A549 treated with CORT108297 at 1 μM for 4 hours (cell line): ENCODE results near the gene DNASE2. TPM values are rescaled to one million over a fixed set of nuclear protein-coding genes. Genes with fewer than 3 reads are reported as not detected.

Experiments used
- total RNA-seq: library from RNA; stranded (reverse); fragments of 200-300 nt; extraction: Qiagen RNA extraction; gene quantifications from 5 replicates; pipeline ENCODE4 v1.2.3, GENCODE V29; 2022

Gene DNASE2
- 27.2 to 33.8 TPM (median 32.3 TPM) in 5 replicates for total RNA-seq

GRCh38 chr19:12881172-12881808 lies at the start of gene DNASE2:
TSS of gene DNASE2 (minus strand) at chr19:12881449. CDS start at chr19:12881375, 74 bp downstream.

GRCh38 chr19:12890787-12891552 lies 9.7 kb upstream of the DNASE2 start, which contains the start of gene GCDH:
TSS of gene GCDH (plus strand) at chr19:12891160. CDS start at chr19:12891305, 145 bp downstream.

GRCh38 chr19:12886969-12887747 lies 5.9 kb upstream of the DNASE2 start, which contains the start of gene KLF1:
TSS of gene KLF1 (minus strand) at chr19:12887201. CDS start at chr19:12887140, 61 bp downstream.

DNA sequence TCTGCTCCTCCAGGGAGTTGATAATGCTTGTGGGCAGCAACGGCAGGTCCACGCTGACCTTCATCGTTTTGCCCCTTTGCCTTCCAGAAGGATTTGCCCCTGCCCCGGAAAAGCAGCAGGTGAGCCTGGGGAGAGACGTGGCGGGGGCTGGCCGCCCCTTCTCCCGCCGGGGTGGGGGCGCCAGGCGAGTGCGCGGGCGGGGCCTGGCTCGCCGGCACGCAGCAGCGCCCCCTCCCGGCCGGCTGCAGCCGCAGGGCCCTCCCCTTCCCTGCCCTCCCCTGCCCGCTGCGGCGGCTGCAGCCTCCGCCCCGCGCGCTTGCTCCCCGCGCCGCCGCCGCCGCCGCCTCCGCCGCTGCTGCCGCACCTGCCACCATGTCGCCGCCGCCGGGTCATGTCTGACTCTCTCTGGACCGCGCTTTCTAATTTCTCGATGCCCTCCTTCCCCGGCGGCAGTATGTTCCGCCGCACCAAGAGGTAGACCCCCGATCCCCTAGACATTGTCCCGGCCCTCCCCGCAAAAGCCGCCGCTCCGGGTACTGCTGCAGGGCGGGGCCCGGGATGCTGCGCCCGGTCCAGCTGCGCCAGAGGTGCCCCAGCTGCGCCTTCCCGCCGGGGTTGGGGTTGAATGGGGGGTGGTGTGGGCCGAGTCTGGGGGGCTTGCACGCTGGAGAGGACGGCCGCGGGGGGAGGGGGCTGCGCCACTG lies 42.9 kb downstream of the DNASE2 start, which contains the start of gene MAST1:
TSS of gene MAST1 (plus strand) at position 334 of the 704 bp plus-strand sequence. CDS start at position 392, 58 bp downstream.

GRCh38 chr19:12834566-12834943 lies 46.7 kb downstream of the DNASE2 start, which contains the start of gene RTBDN:
TSS of gene RTBDN (minus strand) at chr19:12834579. CDS start at chr19:12829979, 4,600 bp downstream.

Other genes starting within 250 kb of the DNASE2 start
- gene MAN2B1, start 214.7 kb downstream of the DNASE2 start, total RNA-seq: 15.9 to 21.9 TPM (median 21.4 TPM) in 5 replicates
- 9.3 to 11.8 TPM (median 10.9 TPM) in 5 replicates for gene WDR83, start 214.6 kb downstream of the DNASE2 start, total RNA-seq
- 40.0 to 54.0 TPM (median 49.9 TPM) in 5 replicates for gene DHPS, start 199.6 kb downstream of the DNASE2 start, total RNA-seq
- gene GNG14, start 193.5 kb downstream of the DNASE2 start, total RNA-seq: not detected in 5 replicates
- 8.7 to 14.0 TPM (median 13.4 TPM) in 5 replicates for gene FBXW9, start 184.8 kb downstream of the DNASE2 start, total RNA-seq
- gene TNPO2, start 157.5 kb downstream of the DNASE2 start, total RNA-seq: 25.5 to 39.5 TPM (median 35.3 TPM) in 5 replicates
- gene TRIR, start 146.8 kb downstream of the DNASE2 start, total RNA-seq: 160 to 199 TPM (median 197 TPM) in 5 replicates
- 67.6 to 102 TPM (median 95.8 TPM) in 5 replicates for gene GET3, start 144.0 kb downstream of the DNASE2 start, total RNA-seq
- 0.24 to 0.35 TPM (median 0.28 TPM) in 4 of 5 replicates, not detected in the other for gene BEST2, start 129.7 kb downstream of the DNASE2 start, total RNA-seq
- 9.8 to 12.4 TPM (median 10.8 TPM) in 5 replicates for gene HOOK2, start 105.9 kb downstream of the DNASE2 start, total RNA-seq
- 97.7 to 170 TPM (median 137 TPM) in 5 replicates for gene JUNB, start 90.0 kb downstream of the DNASE2 start, total RNA-seq
- 0.18 to 1.1 TPM (median 0.80 TPM) in 5 replicates for gene PRDX2, start 79.6 kb downstream of the DNASE2 start, total RNA-seq
- 6.2 to 15.8 TPM (median 9.6 TPM) in 4 of 5 replicates, not detected in the other for gene THSD8, start 79.4 kb downstream of the DNASE2 start, total RNA-seq
- gene RNASEH2A, start 74.9 kb downstream of the DNASE2 start, total RNA-seq: 37.6 to 51.5 TPM (median 48.6 TPM) in 5 replicates
- 0.10 to 0.27 TPM (median 0.14 TPM) in 4 of 5 replicates, not detected in the other for gene RTBDN, start 46.9 kb downstream of the DNASE2 start, total RNA-seq
- gene MAST1, start 42.9 kb downstream of the DNASE2 start, total RNA-seq: 1.5 to 2.0 TPM (median 1.9 TPM) in 5 replicates
- 0.05 to 0.09 TPM (median 0.06 TPM) in 3 of 5 replicates, not detected in the others for gene KLF1, start 5.8 kb upstream of the DNASE2 start, total RNA-seq
- gene GCDH, start 9.7 kb upstream of the DNASE2 start, total RNA-seq: 8.8 to 10.0 TPM (median 9.4 TPM) in 5 replicates
- gene SYCE2, start 37.8 kb upstream of the DNASE2 start, total RNA-seq: 0.28 to 0.70 TPM (median 0.38 TPM) in 5 replicates
- 75.2 to 82.8 TPM (median 78.2 TPM) in 5 replicates for gene FARSA, start 52.3 kb upstream of the DNASE2 start, total RNA-seq
- gene CALR, start 57.2 kb upstream of the DNASE2 start, total RNA-seq: 507 to 554 TPM (median 516 TPM) in 5 replicates
- 70.7 to 86.3 TPM (median 80.4 TPM) in 5 replicates for gene RAD23A, start 64.4 kb upstream of the DNASE2 start, total RNA-seq
- 30.1 to 58.7 TPM (median 54.9 TPM) in 5 replicates for gene GADD45GIP1, start 75.8 kb upstream of the DNASE2 start, total RNA-seq
- gene DAND5, start 88.1 kb upstream of the DNASE2 start, total RNA-seq: 0.03 to 0.08 TPM (median 0.06 TPM) in 5 replicates
- 3.3 to 5.1 TPM (median 4.6 TPM) in 5 replicates for gene NFIX, start 114.0 kb upstream of the DNASE2 start, total RNA-seq
- 0.61 to 1.0 TPM (median 0.85 TPM) in 5 replicates for gene LYL1, start 221.4 kb upstream of the DNASE2 start, total RNA-seq
- gene TRMT1, start 235.3 kb upstream of the DNASE2 start, total RNA-seq: 38.1 to 45.9 TPM (median 40.7 TPM) in 5 replicates
- gene NACC1, start 236.8 kb upstream of the DNASE2 start, total RNA-seq: 31.3 to 44.9 TPM (median 41.3 TPM) in 5 replicates